Measurements from ENCODE around the gene NTN4.

NTN4 gene

GRCh38 chr12:95763809-95764253 is 26.7 kb downstream of the NTN4 start:
- Histone ChIP-seq H3K27ac (ENCODE audit: low read depth, low read length, poor library complexity, severe bottlenecking) (no peak overlapping the region), H3K9ac (ENCODE audit: low read length) (no peak overlapping the region), H3K4me1 (ENCODE audit: insufficient read depth, low read length, severe bottlenecking) (no peaks in the 10 kb centered on the region), H4K20me1 (ENCODE audit: insufficient read depth, low read length) (no peaks in the 10 kb centered on the region), H3K79me2 (ENCODE audit: insufficient read depth, low read length) (no peaks in the 10 kb centered on the region), H3F3A (ENCODE audit: insufficient read depth, low read length) (no peaks in the 10 kb centered on the region), H3K4me3 (ENCODE audit: low read depth, low read length, poor library complexity, severe bottlenecking) (no peak overlapping the region), H2AFZ (ENCODE audit: low read length) (no peak overlapping the region), H3K9me3 (ENCODE audit: low read length) (no peaks in the 10 kb centered on the region), H3K4me2 (ENCODE audit: low read length) (no peak overlapping the region), H3K36me3 (ENCODE audit: insufficient read depth, low read length) (no peaks in the 10 kb centered on the region), H3K27me3 (ENCODE audit: insufficient read depth, low read length) (no peaks in the 10 kb centered on the region), H3K9me2 (ENCODE audit: low read depth, low read length) (no peaks in the 10 kb centered on the region)
- TF ChIP-seq, protein P1, sequence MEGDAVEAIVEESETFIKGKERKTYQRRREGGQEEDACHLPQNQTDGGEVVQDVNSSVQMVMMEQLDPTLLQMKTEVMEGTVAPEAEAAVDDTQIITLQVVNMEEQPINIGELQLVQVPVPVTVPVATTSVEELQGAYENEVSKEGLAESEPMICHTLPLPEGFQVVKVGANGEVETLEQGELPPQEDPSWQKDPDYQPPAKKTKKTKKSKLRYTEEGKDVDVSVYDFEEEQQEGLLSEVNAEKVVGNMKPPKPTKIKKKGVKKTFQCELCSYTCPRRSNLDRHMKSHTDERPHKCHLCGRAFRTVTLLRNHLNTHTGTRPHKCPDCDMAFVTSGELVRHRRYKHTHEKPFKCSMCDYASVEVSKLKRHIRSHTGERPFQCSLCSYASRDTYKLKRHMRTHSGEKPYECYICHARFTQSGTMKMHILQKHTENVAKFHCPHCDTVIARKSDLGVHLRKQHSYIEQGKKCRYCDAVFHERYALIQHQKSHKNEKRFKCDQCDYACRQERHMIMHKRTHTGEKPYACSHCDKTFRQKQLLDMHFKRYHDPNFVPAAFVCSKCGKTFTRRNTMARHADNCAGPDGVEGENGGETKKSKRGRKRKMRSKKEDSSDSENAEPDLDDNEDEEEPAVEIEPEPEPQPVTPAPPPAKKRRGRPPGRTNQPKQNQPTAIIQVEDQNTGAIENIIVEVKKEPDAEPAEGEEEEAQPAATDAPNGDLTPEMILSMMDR (IDR thresholded peaks at IDR 0.05; ENCODE audit: low read length) = no peak
- no peak for TF ChIP-seq EZH2 (IDR thresholded peaks at IDR 0.05; ENCODE audit: borderline replicate concordance, low read length)

DNA sequence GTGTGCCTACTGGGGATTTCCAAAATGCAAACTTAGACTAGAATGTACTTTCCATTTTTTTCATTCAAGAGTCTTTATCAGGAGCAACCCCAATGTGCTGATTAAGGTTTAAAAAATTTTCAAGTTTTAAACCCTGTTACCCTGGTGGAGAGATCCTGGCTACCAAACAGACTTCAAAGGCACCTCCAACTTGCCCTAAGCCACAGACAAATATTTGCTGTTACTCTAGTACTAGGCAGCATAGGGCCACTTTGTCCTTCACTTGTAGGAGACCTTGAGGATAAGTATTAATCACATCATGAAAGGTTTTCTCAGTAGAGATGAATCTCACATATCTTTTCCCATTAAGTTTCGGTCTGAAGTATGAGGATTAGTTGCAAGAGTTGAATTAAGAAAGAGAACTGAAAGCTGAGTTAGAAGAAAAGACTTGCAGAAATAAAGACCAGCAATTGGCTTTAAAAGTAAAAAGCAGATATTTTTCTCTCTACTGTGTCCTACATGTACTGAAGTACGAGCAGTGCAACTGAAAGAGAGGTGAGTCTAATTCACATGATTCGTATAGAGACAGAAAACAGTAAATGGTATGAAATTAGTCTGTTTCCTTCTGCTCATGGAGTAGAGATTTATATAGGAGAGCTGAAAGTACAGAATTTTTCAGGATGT is 28.3 kb downstream of the NTN4 start:
- TF ChIP-seq, protein P1 (IDR thresholded peaks at IDR 0.05; ENCODE audit: low read length) = no peak
- no peak for TF ChIP-seq EZH2 (IDR thresholded peaks at IDR 0.05; ENCODE audit: borderline replicate concordance, low read length)
- no peaks in the 10 kb centered on the region for H3K4me1 ChIP-seq (ENCODE audit: insufficient read depth, low read length, severe bottlenecking)
- no peaks in the 10 kb centered on the region for H3K79me2 ChIP-seq (ENCODE audit: insufficient read depth, low read length)
- H3K9me3 ChIP-seq (ENCODE audit: low read length) = no peaks in the 10 kb centered on the region
- H2AFZ ChIP-seq (ENCODE audit: low read length) = no peak overlapping the region
- no peaks in the 10 kb centered on the region for H3K9me2 ChIP-seq (ENCODE audit: low read depth, low read length)
- H4K20me1 ChIP-seq (ENCODE audit: insufficient read depth, low read length) = no peaks in the 10 kb centered on the region
- no peak overlapping the region for H3K9ac ChIP-seq (ENCODE audit: low read length)
- no peak overlapping the region for H3K27ac ChIP-seq (ENCODE audit: low read depth, low read length, poor library complexity, severe bottlenecking)
- H3F3A ChIP-seq (ENCODE audit: insufficient read depth, low read length) = no peaks in the 10 kb centered on the region
- H3K4me2 ChIP-seq (ENCODE audit: low read length) = no peak overlapping the region
- no peak overlapping the region for H3K4me3 ChIP-seq (ENCODE audit: low read depth, low read length, poor library complexity, severe bottlenecking)
- H3K36me3 ChIP-seq (ENCODE audit: insufficient read depth, low read length) = no peaks in the 10 kb centered on the region
- no peaks in the 10 kb centered on the region for H3K27me3 ChIP-seq (ENCODE audit: insufficient read depth, low read length)

- H3K4me3 ChIP-seq (ENCODE audit: low read depth, low read length, poor library complexity, severe bottlenecking) = no peak overlapping the region
- no peak overlapping the region for H3K9ac ChIP-seq (ENCODE audit: low read length)
- no peaks in the 10 kb centered on the region for H3F3A ChIP-seq (ENCODE audit: insufficient read depth, low read length)
- 0 out of 2 replicates have a peak, but pooled peaks cover 3% of the 10 kb centered on the region for H3K27me3 ChIP-seq (ENCODE audit: insufficient read depth, low read length)
- H3K36me3 ChIP-seq (ENCODE audit: insufficient read depth, low read length) = no peaks in the 10 kb centered on the region
- no peak overlapping the region for H3K4me2 ChIP-seq (ENCODE audit: low read length)
- no peaks in the 10 kb centered on the region for H3K79me2 ChIP-seq (ENCODE audit: insufficient read depth, low read length)
- TF ChIP-seq, protein P1 (IDR thresholded peaks at IDR 0.05; ENCODE audit: low read length) = no peak
- TF ChIP-seq EZH2 (IDR thresholded peaks at IDR 0.05; ENCODE audit: borderline replicate concordance, low read length) = no peak
- H3K9me2 ChIP-seq (ENCODE audit: low read depth, low read length) = no peaks in the 10 kb centered on the region
- H3K27ac ChIP-seq (ENCODE audit: low read depth, low read length, poor library complexity, severe bottlenecking) = no peak overlapping the region
- no peaks in the 10 kb centered on the region for H3K9me3 ChIP-seq (ENCODE audit: low read length)
- H4K20me1 ChIP-seq (ENCODE audit: insufficient read depth, low read length) = no peaks in the 10 kb centered on the region
- no peak overlapping the region for H2AFZ ChIP-seq (ENCODE audit: low read length)
- H3K4me1 ChIP-seq (ENCODE audit: insufficient read depth, low read length, severe bottlenecking) = no peaks in the 10 kb centered on the region
Observed at GRCh38 chr12:95760371-95760770, 30.2 kb downstream of the NTN4 start.

Measured in OCI-LY1 (cell line).